Liver (tissue), 9 donors: Measurements from ENCODE around the gene ARL14EPL. TPM values are rescaled to one million over a fixed set of nuclear protein-coding genes. Genes with fewer than 3 reads are reported as not detected.

Experiments
- DNase-seq: peaks from one replicate; pipeline ENCODE4 v3.0.0-alpha.2; 2017; ENCODE audit warnings: low spot score
- H3K27ac ChIP-seq, 2 donors: one replicate each; pipeline ENCODE4 v1.7.0; 2013; ENCODE audit warnings: inconsistent platforms in 2 of 2, low read length in 2 of 2, control low read depth in 1 of 2, low read depth in 1 of 2, mild to moderate bottlenecking in 1 of 2
- H3K27me3 ChIP-seq, 4 donors: one replicate each; pipeline versions ENCODE4 v1.6.1 to v1.7.0; 2013; ENCODE audit warnings: low read length in 3 of 4, inconsistent platforms in 1 of 4, mild to moderate bottlenecking in 1 of 4, moderate library complexity in 1 of 4; ENCODE audit not compliant: control insufficient read depth in 4 of 4, insufficient read depth in 4 of 4
- H3K36me3 ChIP-seq, 4 donors: one replicate each; pipeline versions ENCODE4 v1.6.1 to v1.7.0; 2013; ENCODE audit warnings: low read length in 3 of 4, mild to moderate bottlenecking in 3 of 4, low read depth in 1 of 4, moderate library complexity in 1 of 4; ENCODE audit not compliant: control insufficient read depth in 4 of 4, insufficient read depth in 3 of 4
- H3K4me1 ChIP-seq, 4 donors: one replicate each; pipeline versions ENCODE4 v1.6.1 to v1.7.0; 2013; ENCODE audit warnings: low read length in 3 of 4, mild to moderate bottlenecking in 3 of 4, moderate library complexity in 1 of 4; ENCODE audit not compliant: control insufficient read depth in 4 of 4, insufficient read depth in 4 of 4
- H3K4me3 ChIP-seq, 3 donors: one replicate each; pipeline versions ENCODE4 v1.6.1 to v1.7.0; 2013; ENCODE audit warnings: low read length in 3 of 3, control low read depth in 1 of 3, low read depth in 1 of 3, mild to moderate bottlenecking in 1 of 3
- H3K9ac ChIP-seq, 2 donors: one replicate each; pipeline ENCODE4 v1.7.0; 2013; ENCODE audit warnings: low read length in 2 of 2, mild to moderate bottlenecking in 2 of 2, moderate library complexity in 2 of 2, control low read depth in 1 of 2, low read depth in 1 of 2
- H3K9me3 ChIP-seq, 4 donors: one replicate each; pipeline versions ENCODE4 v1.6.1 to v1.7.0; 2013; ENCODE audit warnings: low read length in 3 of 4; ENCODE audit not compliant: control insufficient read depth in 4 of 4
- EGR1 ChIP-seq, 2 donors: IDR thresholded peaks; 2 replicates each; pipeline ENCODE4 v1.6.1; 2016 to 2018; ENCODE audit warnings: antibody characterized with exemption in 2 of 2, low read depth in 2 of 2
- FOXA1 ChIP-seq: IDR thresholded peaks from 2 replicates; pipeline ENCODE4 v1.6.1; 2016; ENCODE audit warnings: antibody characterized with exemption
- FOXA2 ChIP-seq: IDR thresholded peaks from 2 replicates; pipeline ENCODE4 v1.6.1; 2016; ENCODE audit warnings: antibody characterized with exemption
- GABPA ChIP-seq, 2 donors: IDR thresholded peaks in 1 of 2; conservative IDR thresholded peaks in 1 of 2; 2 replicates each; pipeline ENCODE4 v1.6.1; 2016; ENCODE audit warnings: antibody characterized with exemption in 2 of 2, mild to moderate bottlenecking in 1 of 2, moderate library complexity in 1 of 2
- HNF4A ChIP-seq, 2 donors: conservative IDR thresholded peaks; 2 replicates each; pipeline ENCODE4 v1.6.1; 2016; ENCODE audit warnings: antibody characterized with exemption in 2 of 2, mild to moderate bottlenecking in 2 of 2
- HNF4G ChIP-seq: IDR thresholded peaks from 2 replicates; pipeline ENCODE4 v1.6.1; 2016; ENCODE audit warnings: antibody characterized with exemption
- JUND ChIP-seq, 2 donors: IDR thresholded peaks; 2 replicates each; pipeline ENCODE4 v1.6.1; 2016; ENCODE audit warnings: antibody characterized with exemption in 2 of 2
- NR2F2 ChIP-seq: IDR thresholded peaks from 2 replicates; pipeline ENCODE4 v1.6.1; 2016; ENCODE audit warnings: antibody characterized with exemption
- RAD21 ChIP-seq, 2 donors: IDR thresholded peaks; 2 replicates each; pipeline ENCODE4 v1.6.1; 2016; ENCODE audit warnings: antibody characterized with exemption in 2 of 2, mild to moderate bottlenecking in 2 of 2
- REST ChIP-seq: IDR thresholded peaks from 2 replicates; pipeline ENCODE4 v1.6.1; 2016; ENCODE audit warnings: antibody characterized with exemption, mild to moderate bottlenecking
- RXRA ChIP-seq, 2 donors: IDR thresholded peaks; 2 replicates each; pipeline ENCODE4 v1.6.1; 2017 to 2018; ENCODE audit warnings: antibody characterized with exemption in 2 of 2, mild to moderate bottlenecking in 1 of 2
- SP1 ChIP-seq: IDR thresholded peaks from 2 replicates; pipeline ENCODE4 v1.6.1; 2018; ENCODE audit warnings: antibody characterized with exemption, mild to moderate bottlenecking
- TAF1 ChIP-seq: conservative IDR thresholded peaks from 2 replicates; pipeline ENCODE4 v1.6.1; 2016; ENCODE audit warnings: antibody characterized with exemption, mild to moderate bottlenecking
- YY1 ChIP-seq: IDR thresholded peaks from 2 replicates; pipeline ENCODE4 v1.6.1; 2016; ENCODE audit warnings: antibody characterized with exemption, mild to moderate bottlenecking
- whole genome bisulfite sequencing: extraction: QIAGEN DNeasy Blood & Tissue Kit; methylation state at CpG from one replicate; pipeline ENCODE4 v1.1.7; 2013; 5-methylcytosine and 5-hydroxymethylcytosine counted together
- polyA plus RNA-seq, 2 donors: library from polyadenylated mRNA; stranded (reverse) in 1 of 2; unstranded in 1 of 2; fragments of 200-250 nt in 1 of 2; fragments of >200 nt in 1 of 2; fragmentation: Nextera tagmentation in 1 of 2; extraction: Ambion mirVana in 1 of 2; gene quantifications; one replicate each; pipeline versions ENCODE4 v1.2.1 to v1.2.3, GENCODE V29; 2013 to 2015
- total RNA-seq, 2 donors: library from RNA; depleted of rRNA; stranded (reverse); fragments of >200 nt; gene quantifications; one replicate each; pipeline ENCODE4 v1.2.3, GENCODE V29; 2014
- TF ChIP-seq, protein P1 (sequence below): IDR thresholded peaks from 2 replicates; pipeline ENCODE4 v1.6.1; 2016; ENCODE audit warnings: antibody characterized with exemption
- TF ChIP-seq, protein P2 (sequence below): IDR thresholded peaks from 2 replicates; pipeline ENCODE4 v1.6.1; 2016; ENCODE audit warnings: antibody characterized with exemption
- TF ChIP-seq, protein P3 (sequence below): IDR thresholded peaks from 2 replicates; pipeline ENCODE4 v1.6.1; 2016; ENCODE audit warnings: antibody characterized with exemption
- TF ChIP-seq, protein P4 (sequence below): fragments of 150-350 bp; IDR thresholded peaks from 2 replicates; pipeline ENCODE4 v1.5.1; 2017; ENCODE audit warnings: improper control_type of control experiment, low read depth, low read length; ENCODE audit not compliant: missing input control
- donor health status: healthy.
- donor health status: healthy.
- donor health status: healthy.
- donor health status: healthy.
- donor health status: healthy.

ARL14EPL gene
- total and polyA plus RNA-seq, 4 donors, result not detected

DNA sequence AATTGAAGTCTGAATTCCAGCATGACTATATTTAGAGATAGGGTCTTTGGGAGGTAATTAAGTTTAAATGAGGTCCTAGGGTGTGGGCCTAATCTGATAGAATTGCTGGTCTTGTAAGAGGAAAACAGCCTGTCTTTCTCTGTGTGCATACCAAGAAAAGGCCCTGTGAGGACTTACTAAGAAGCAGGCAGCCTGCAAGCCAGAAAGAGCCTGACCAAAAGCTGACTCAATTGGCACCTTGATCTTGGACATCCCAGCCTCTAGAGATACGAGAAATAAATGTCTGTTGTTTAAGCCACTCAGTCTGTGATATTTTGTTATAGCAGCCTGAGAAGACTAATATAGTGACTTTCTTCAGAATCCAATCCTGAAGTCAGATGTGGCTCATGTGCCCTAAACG lies 14.6 kb downstream of the ARL14EPL start:
- Histone ChIP-seq H3K9me3 (no peaks in the 10 kb centered on the region), H3K27me3 (peaks cover 0 to 6% (median 0%) of the 10 kb centered on the region in 4 donors), H3K36me3 (no peaks in the 10 kb centered on the region), H3K9ac (no peak overlapping the region), H3K27ac (no peak overlapping the region), H3K4me1 (no peaks in the 10 kb centered on the region), H3K4me3 (no peak overlapping the region)
- whole genome bisulfite sequencing, result 85% methylated on average over 2 of the region's 2 CpGs
- no peak for DNase-seq
- TF ChIP-seq FOXA1 (no peak), SP1 (no peak), HNF4A (conservative IDR thresholded peaks at IDR 0.05) (no peak), GABPA (IDR thresholded peaks at IDR 0.05 in 1 of 2, conservative IDR thresholded peaks at IDR 0.05 in 1 of 2) (no peak), YY1 (no peak), RAD21 (IDR thresholded peaks at IDR 0.05) (no peak), REST (no peak), EGR1 (IDR thresholded peaks at IDR 0.05; ENCODE audit: low read depth in 2 of 2) (no peak), TAF1 (no peak), HNF4G (no peak)
- TF ChIP-seq, protein P1, sequence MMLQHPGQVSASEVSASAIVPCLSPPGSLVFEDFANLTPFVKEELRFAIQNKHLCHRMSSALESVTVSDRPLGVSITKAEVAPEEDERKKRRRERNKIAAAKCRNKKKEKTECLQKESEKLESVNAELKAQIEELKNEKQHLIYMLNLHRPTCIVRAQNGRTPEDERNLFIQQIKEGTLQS, result no peak
- TF ChIP-seq, protein P2, sequence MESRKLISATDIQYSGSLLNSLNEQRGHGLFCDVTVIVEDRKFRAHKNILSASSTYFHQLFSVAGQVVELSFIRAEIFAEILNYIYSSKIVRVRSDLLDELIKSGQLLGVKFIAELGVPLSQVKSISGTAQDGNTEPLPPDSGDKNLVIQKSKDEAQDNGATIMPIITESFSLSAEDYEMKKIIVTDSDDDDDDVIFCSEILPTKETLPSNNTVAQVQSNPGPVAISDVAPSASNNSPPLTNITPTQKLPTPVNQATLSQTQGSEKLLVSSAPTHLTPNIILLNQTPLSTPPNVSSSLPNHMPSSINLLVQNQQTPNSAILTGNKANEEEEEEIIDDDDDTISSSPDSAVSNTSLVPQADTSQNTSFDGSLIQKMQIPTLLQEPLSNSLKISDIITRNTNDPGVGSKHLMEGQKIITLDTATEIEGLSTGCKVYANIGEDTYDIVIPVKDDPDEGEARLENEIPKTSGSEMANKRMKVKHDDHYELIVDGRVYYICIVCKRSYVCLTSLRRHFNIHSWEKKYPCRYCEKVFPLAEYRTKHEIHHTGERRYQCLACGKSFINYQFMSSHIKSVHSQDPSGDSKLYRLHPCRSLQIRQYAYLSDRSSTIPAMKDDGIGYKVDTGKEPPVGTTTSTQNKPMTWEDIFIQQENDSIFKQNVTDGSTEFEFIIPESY, result no peak
- TF ChIP-seq, protein P3, sequence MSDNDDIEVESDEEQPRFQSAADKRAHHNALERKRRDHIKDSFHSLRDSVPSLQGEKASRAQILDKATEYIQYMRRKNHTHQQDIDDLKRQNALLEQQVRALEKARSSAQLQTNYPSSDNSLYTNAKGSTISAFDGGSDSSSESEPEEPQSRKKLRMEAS, result no peak

- H3K36me3 ChIP-seq, result no peaks in the 10 kb centered on the region
- H3K9ac ChIP-seq, result no peak overlapping the region
- no peaks in the 10 kb centered on the region for H3K9me3 ChIP-seq
- H3K27me3 ChIP-seq, result no peaks in the 10 kb centered on the region
- no peak overlapping the region for H3K4me3 ChIP-seq
- WGBS, result 84% methylated on average over 13 of the region's 13 CpGs
- DNase-seq, result no peak
- no peak overlapping the region for H3K27ac ChIP-seq
- H3K4me1 ChIP-seq, result no peaks in the 10 kb centered on the region
- no peak for TF ChIP-seq RXRA (IDR thresholded peaks at IDR 0.05)
- TF ChIP-seq HNF4G, result no peak
- TF ChIP-seq HNF4A (conservative IDR thresholded peaks at IDR 0.05), result no peak
- TF ChIP-seq FOXA1, result no peak
- TF ChIP-seq, protein P4, sequence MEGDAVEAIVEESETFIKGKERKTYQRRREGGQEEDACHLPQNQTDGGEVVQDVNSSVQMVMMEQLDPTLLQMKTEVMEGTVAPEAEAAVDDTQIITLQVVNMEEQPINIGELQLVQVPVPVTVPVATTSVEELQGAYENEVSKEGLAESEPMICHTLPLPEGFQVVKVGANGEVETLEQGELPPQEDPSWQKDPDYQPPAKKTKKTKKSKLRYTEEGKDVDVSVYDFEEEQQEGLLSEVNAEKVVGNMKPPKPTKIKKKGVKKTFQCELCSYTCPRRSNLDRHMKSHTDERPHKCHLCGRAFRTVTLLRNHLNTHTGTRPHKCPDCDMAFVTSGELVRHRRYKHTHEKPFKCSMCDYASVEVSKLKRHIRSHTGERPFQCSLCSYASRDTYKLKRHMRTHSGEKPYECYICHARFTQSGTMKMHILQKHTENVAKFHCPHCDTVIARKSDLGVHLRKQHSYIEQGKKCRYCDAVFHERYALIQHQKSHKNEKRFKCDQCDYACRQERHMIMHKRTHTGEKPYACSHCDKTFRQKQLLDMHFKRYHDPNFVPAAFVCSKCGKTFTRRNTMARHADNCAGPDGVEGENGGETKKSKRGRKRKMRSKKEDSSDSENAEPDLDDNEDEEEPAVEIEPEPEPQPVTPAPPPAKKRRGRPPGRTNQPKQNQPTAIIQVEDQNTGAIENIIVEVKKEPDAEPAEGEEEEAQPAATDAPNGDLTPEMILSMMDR, result no peak
- no peak for TF ChIP-seq GABPA (IDR thresholded peaks at IDR 0.05 in 1 of 2, conservative IDR thresholded peaks at IDR 0.05 in 1 of 2)
- TF ChIP-seq FOXA2, result no peak
- no peak for TF ChIP-seq RAD21 (IDR thresholded peaks at IDR 0.05)
- TF ChIP-seq NR2F2, result no peak
- TF ChIP-seq, protein P3, result no peak
- TF ChIP-seq, protein P1, result no peak
- no peak for TF ChIP-seq EGR1 (IDR thresholded peaks at IDR 0.05; ENCODE audit: low read depth in 2 of 2)
- TF ChIP-seq SP1, result no peak
- TF ChIP-seq YY1, result no peak
- TF ChIP-seq JUND (IDR thresholded peaks at IDR 0.05), result no peak
- TF ChIP-seq TAF1, result no peak
- no peak for TF ChIP-seq REST
These were observed 26.2 kb downstream of the ARL14EPL start for GRCh38 chr5:116058346-116058936.
